GM10248 (cell line): ENCODE data around the gene UBE2E2.

Experiments used
- CTCF ChIA-PET: fragments of 300-600 bp; sonication (Branson Sonifier 250); formaldehyde crosslinking; extraction: SDS; loops from one replicate; lab custom pipeline; 2021; ENCODE audit warnings: antibody characterized with exemption; lab: Yijun Ruan, JAX
- POLR2A ChIA-PET: fragments of 350-650 bp; sonication (Branson Sonifier 250); formaldehyde crosslinking; extraction: SDS; loops from one replicate; lab custom pipeline; 2020; ENCODE audit warnings: antibody characterized with exemption; lab: Yijun Ruan, JAX
- DNase-seq: peaks from one replicate; pipeline ENCODE4 v3.0.0; 2012; ENCODE audit errors: extremely low spot score
- TF ChIP-seq, protein P1 (sequence below): IDR thresholded peaks from 2 replicates; pipeline ENCODE4 v1.5.1; 2012; ENCODE audit warnings: mild to moderate bottlenecking, low read depth; ENCODE audit errors: extremely low read depth, missing control alignments, control extremely low read depth

Gene UBE2E2

DNA sequence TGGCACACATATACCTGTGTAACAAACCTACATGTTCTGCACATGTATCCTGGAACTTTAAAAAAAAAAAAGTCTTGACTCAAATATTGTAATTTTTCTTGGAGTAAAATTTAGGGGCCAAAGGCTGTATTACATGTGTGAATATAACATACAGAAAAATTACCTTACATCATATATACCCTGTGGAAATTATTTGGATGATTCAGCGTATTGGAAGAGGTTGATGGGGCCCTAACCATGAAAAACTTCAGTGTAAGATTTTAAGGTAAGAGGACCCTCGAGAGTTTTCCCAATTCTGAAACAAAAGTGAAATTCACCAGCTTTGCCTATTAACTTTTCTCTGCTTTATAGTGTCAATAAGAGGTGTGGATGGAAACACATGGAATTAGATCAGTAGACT is 56.4 kb downstream of the UBE2E2 start:
- ChIA-PET POLR2A (no interaction called here), CTCF (interaction anchor here (1.8 kb wide), 1 partner anchor 31 kb away, joined by 4 read pairs; no protein-coding TSS in a partner anchor)
- TF ChIP-seq, protein P1, sequence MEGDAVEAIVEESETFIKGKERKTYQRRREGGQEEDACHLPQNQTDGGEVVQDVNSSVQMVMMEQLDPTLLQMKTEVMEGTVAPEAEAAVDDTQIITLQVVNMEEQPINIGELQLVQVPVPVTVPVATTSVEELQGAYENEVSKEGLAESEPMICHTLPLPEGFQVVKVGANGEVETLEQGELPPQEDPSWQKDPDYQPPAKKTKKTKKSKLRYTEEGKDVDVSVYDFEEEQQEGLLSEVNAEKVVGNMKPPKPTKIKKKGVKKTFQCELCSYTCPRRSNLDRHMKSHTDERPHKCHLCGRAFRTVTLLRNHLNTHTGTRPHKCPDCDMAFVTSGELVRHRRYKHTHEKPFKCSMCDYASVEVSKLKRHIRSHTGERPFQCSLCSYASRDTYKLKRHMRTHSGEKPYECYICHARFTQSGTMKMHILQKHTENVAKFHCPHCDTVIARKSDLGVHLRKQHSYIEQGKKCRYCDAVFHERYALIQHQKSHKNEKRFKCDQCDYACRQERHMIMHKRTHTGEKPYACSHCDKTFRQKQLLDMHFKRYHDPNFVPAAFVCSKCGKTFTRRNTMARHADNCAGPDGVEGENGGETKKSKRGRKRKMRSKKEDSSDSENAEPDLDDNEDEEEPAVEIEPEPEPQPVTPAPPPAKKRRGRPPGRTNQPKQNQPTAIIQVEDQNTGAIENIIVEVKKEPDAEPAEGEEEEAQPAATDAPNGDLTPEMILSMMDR, result no peak
- DNase-seq, result no peak

DNA sequence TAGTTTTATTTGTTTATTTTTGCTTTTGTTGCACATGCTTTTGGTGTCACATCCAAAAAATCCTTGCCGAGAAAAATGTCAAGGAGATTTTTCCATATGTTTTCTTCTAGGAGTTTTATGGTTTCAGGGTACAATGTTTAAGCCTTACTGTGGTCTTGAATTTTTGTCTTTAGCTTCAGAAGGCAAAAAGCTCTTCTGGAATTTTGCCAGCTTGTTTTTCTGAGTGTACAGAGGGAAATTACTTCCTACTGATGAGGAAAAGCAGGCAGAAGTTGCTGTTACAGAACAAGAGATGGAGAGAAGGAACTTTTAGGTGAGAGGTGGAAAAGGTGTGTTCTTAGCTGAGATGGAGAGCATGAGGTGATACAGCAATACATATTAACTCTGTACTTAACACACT is 59.6 kb downstream of the UBE2E2 start:
- TF ChIP-seq, protein P1, result no peak
- ChIA-PET CTCF (interaction anchor here (0.5 to 1.6 kb wide), 2 partner anchors 8 to 10 kb away, joined by 3 read pairs; no protein-coding TSS in a partner anchor), POLR2A (no interaction called here)
- DNase-seq, result no peak

DNA sequence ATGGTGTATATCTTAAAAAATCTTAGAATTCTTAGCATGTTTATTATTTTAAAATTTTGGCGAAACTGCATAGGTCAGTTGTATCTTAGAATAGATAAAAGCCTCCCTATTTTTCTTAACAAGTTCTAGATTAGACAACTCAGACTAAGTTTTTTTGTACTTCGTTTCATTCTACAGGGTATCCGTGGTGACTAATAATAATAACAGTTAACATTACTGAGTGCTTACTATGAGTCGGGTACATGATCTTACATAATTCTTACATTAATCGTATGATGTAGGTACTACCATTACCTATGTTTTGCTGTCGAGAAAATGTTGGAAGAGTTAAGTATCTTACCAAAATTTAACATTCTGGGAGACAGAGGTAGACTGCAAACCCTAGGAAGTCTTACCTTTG is 60.7 kb downstream of the UBE2E2 start:
- TF ChIP-seq, protein P1, result no peak
- ChIA-PET POLR2A (no interaction called here), CTCF (interaction anchor here (0.6 to 1.6 kb wide), 3 partner anchors 8 to 12 kb away, joined by 3 read pairs; no protein-coding TSS in a partner anchor)
- DNase-seq, result no peak

DNA sequence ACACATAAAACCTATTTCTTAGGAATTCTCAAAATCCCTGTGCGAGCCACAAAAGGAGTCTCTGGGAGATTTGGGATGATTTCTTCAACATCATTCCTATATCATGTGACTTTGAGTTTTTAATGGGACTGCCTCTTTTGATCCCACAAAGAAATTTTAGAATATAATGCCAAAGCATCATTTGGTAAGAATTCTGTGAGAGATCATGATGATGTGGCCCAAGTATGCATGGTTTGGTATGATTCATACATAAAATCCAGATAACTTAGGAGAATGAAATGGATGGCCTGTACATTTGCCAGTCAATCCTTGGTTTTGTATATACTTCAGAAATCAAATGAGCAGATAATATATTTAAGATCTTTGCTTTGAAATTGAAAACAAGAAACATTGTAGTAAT is 61.3 kb downstream of the UBE2E2 start:
- TF ChIP-seq, protein P1, result no peak
- DNase-seq, result no peak
- ChIA-PET POLR2A (no interaction called here), CTCF (interaction anchor here (1.3 kb wide), 1 partner anchor 11 kb away, joined by 3 read pairs; no protein-coding TSS in a partner anchor)

DNA sequence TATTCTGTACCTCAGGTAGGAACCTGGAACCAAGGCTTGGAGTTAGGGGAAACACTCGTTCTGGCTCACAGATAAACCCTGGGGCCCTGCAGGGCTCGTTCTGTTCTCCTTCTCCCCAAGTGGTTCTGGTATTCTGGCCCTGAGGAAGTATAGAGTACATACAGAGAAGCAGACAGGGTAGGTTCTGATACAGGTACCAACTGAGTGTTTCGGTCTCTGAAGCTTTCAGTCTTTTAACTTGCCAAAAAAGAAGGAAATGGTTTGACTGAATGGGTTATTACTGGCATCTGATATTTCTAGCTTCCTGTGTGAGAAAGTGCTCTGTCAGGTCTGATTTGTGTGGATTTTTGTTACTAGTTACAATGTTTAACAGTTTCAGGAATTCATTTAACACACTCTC is 67.3 kb downstream of the UBE2E2 start:
- DNase-seq, result no peak
- ChIA-PET POLR2A (no interaction called here), CTCF (interaction anchor here (0.8 kb wide), 1 partner anchor 44 kb away, joined by 3 read pairs; no protein-coding TSS in a partner anchor)
- TF ChIP-seq, protein P1, result no peak

DNA sequence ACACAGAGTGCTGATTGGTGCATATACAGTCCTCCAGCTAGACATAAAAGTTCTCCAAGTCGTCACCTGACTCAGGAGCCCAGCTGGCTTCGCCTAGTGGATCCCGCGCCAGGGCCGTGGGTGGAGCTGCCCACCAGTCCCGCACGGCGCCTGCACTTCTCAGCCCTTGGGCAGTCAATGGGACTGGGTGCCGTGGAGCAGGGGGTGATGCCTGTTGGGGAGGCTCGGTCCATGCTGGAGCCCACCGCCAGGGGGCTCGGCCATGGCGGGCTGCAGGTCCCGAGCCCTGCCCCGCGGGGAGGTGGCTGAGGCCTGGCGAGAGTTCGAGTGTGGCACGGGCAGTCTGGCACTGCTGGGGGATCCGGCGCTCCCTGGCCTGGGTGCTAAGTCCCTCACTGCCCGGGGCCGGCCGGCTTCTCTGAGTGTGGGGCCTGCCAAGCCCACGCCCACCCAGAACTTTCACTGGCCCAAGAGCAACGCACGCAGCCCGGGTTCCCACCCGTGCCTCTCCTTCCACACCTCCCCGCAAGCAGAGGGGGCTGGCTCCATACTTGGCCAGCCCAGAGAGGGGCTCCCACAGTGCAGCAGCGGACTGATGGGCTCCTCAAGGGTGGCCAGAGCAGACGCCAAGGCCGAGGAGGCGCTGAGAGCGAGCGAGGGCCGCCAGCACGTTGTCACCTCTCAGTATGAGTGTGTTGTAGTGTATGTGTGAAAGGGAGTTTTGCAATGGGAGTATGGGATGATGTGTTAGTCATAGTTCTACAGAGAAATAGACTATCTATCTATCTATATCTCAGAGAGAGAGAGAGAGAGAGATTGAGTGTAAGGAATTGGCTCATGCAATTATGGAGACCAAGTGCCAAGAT is 69.0 kb downstream of the UBE2E2 start:
- TF ChIP-seq, protein P1, result no peak
- ChIA-PET CTCF (interaction anchor here (1.8 kb wide), 1 partner anchor 18 kb away, joined by 3 read pairs; no protein-coding TSS in a partner anchor), POLR2A (no interaction called here)
- no peak for DNase-seq
